ENCODE results near the gene PARD3.

PARD3 gene

GRCh38 chr10:34137201-34137600 is 677.9 kb downstream of the PARD3 start:
- no peak for DNase-seq (ENCODE audit: low read depth, low spot score)

GRCh38 chr10:34135515-34135914 is 679.6 kb downstream of the PARD3 start:
- no peak for DNase-seq (ENCODE audit: low read depth, low spot score)

GRCh38 chr10:34134602-34135001 is 680.5 kb downstream of the PARD3 start:
- DNase-seq (ENCODE audit: low read depth, low spot score) = no peak

- no peak for DNase-seq (ENCODE audit: low read depth, low spot score)
Measured at GRCh38 chr10:34133406-34133805, 681.7 kb downstream of the PARD3 start.

GRCh38 chr10:34131152-34131551 is 683.9 kb downstream of the PARD3 start:
- no peak for DNase-seq (ENCODE audit: low read depth, low spot score)

- DNase-seq (ENCODE audit: low read depth, low spot score) = no peak
Measured at GRCh38 chr10:34127676-34128075, 687.4 kb downstream of the PARD3 start.

- no peak for DNase-seq (ENCODE audit: low read depth, low spot score)
Measured at GRCh38 chr10:34126371-34127151, 688.5 kb downstream of the PARD3 start.

GRCh38 chr10:34125702-34126101 is 689.4 kb downstream of the PARD3 start:
- no peak for DNase-seq (ENCODE audit: low read depth, low spot score)

GRCh38 chr10:34124522-34125035 is 690.5 kb downstream of the PARD3 start:
- no peak for DNase-seq (ENCODE audit: low read depth, low spot score)

- DNase-seq (ENCODE audit: low read depth, low spot score) = peak; percentile 31
Measured at GRCh38 chr10:34121781-34122622, 693.1 kb downstream of the PARD3 start.

- no peak for DNase-seq (ENCODE audit: low read depth, low spot score)
Measured at GRCh38 chr10:34121125-34121753, 693.9 kb downstream of the PARD3 start.

GRCh38 chr10:34119456-34119855 is 695.6 kb downstream of the PARD3 start:
- no peak for DNase-seq (ENCODE audit: low read depth, low spot score)

- DNase-seq (ENCODE audit: low read depth, low spot score) = no peak
Measured at GRCh38 chr10:34116681-34117271, 698.3 kb downstream of the PARD3 start.

GRCh38 chr10:34116220-34116641 is 698.9 kb downstream of the PARD3 start:
- peak; percentile 37 for DNase-seq (ENCODE audit: low read depth, low spot score)

GRCh38 chr10:34114914-34115313 is 700.2 kb downstream of the PARD3 start:
- no peak for DNase-seq (ENCODE audit: low read depth, low spot score)

- DNase-seq (ENCODE audit: low read depth, low spot score) = no peak
Measured at GRCh38 chr10:34113504-34114225, 701.4 kb downstream of the PARD3 start.

GRCh38 chr10:34112171-34112782 is 702.8 kb downstream of the PARD3 start:
- DNase-seq (ENCODE audit: low read depth, low spot score) = no peak

- DNase-seq (ENCODE audit: low read depth, low spot score) = no peak
Measured at GRCh38 chr10:34111179-34111578, 703.9 kb downstream of the PARD3 start.

GRCh38 chr10:34109952-34110702 is 705.0 kb downstream of the PARD3 start:
- peak; percentile 78 for DNase-seq (ENCODE audit: low read depth, low spot score)

GRCh38 chr10:34109495-34109894 is 705.6 kb downstream of the PARD3 start:
- no peak for DNase-seq (ENCODE audit: low read depth, low spot score)
